ENCODE results near the gene YWHAB.
"Not testable (repeated sequence)": the region's sequence is repeated elsewhere in the genome, so short reads cannot be mapped to it uniquely, and the experiment has no call there.

Gene YWHAB

DNA sequence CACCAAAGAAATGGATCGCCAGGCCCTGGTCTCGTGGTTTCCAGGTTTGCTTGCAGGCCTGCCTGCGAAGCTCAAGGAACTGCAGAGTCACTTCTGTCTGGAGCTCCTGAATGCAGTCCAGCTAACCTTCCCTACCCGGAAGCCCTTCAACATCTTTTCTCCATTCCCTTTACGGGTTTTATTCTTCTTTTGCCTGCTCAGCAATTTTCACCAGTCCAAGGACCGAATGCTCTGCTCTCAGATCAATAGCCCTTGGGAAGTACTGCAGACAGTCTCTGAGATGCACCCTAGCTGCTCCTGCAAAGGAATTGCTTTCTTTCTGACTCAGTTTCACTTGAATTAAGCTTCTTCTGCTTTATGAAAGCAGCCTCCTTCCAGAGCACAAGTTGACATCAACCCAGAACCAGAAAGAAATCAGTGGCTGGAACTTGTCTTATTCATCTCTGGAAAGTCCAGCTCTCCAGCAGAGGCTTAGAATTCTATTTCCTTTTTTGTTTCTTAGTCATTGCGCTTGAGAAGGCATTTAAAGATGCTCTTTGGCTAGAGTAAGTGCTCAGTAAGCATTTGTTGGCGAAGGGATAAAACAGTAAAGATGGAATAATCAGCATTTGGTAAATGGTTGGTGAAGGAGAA is 18.7 kb upstream of the YWHAB start:
- DNase-seq (ENCODE audit: low read depth): no peak

DNA sequence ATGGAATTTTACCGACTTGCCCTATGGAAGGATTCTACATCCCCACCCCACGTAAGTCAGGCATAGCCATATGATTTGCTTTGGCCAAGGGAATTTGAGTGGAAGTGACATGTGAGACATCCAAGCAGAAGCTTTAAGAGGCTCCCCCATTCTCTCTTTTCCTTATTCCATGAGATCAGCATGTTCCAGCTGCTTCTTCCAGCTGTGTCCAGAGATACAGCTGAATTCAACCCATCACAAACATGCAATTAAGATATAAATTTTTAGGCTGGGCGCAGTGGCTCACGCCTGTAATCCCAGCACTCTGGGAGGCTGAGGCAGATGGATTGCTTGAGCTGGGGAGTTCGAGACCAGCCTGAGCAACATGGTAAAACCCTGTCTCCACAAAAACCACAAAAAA is 16.0 kb upstream of the YWHAB start:
- DNase-seq (ENCODE audit: low read depth): no peak

DNA sequence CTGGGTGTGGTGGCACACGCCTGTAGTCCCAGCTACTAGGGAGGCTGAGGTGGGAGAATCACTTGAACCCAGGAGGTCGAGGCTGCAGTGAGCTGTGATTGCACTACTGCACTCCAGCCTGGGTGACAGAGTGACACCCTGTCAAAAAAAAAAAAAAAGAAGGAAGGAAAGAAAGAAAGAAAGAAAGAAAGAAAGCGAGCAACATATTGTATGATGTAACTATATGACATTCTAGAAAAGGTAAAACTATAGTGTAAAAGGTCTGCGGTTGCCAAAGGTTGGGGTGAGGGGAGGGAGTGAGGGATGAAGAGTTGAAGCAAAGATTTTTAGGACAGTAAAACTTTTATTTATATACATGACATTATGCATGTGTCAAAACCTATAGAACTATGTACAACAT is 3.1 kb upstream of the YWHAB start:
- not testable (repeated sequence) for DNase-seq (ENCODE audit: low read depth)

DNA sequence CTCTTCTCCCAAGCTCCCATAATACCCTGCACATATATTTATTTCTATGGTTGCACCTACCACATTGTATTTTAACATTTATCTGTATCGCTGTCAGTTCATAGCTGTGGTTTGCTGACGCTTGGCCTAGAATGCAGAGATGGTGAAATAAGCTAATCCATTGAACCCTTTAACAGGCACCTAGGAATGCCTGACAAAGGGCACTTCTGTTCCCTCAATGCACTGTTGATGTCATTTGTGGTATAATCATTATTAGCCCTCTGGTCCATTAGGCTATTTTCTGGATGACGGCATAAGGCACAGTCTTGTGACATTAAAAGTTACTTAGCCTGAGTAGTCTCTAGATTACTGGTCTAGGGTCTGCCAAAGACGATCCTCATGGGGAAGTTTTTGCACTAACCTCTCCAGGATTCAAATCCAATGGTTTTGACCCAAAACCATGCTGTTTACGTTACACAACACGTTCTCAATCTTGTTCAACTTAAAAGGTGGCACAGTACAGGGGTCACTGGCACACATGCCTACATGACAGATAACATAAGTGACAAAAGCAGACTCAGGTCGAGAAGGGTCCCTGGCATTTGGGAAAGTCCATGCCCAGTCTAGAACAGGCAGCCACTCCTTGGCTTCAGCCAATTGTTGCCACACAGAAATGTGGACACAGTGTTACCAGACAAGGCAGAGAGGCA is 2.1 kb upstream of the YWHAB start:
- peak; percentile 78 for DNase-seq (ENCODE audit: low read depth)

DNA sequence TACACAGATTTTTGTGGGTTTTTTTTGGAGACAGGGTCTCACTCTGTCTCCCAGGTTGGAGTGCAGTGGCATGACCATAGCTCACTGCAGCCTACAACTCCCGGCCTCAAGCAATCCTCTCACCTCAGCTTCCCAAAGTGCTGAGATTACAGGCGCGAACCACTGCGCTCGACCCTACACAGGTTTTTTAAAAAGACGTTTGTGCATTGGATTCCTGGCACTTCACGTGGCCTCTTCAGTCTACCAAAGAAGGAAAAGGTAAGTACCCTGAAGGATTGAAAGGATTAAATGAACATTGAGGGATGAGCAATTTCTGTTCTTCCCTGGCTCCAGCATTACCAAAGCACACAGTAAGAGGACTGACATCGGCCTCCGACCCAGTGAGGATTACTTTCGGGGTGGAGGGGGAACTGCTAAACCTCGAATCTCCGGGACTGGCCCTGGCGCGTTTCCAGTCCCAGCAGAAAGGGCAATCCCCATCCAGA is 556 bp upstream of the YWHAB start:
- no peak for DNase-seq (ENCODE audit: low read depth)

DNA sequence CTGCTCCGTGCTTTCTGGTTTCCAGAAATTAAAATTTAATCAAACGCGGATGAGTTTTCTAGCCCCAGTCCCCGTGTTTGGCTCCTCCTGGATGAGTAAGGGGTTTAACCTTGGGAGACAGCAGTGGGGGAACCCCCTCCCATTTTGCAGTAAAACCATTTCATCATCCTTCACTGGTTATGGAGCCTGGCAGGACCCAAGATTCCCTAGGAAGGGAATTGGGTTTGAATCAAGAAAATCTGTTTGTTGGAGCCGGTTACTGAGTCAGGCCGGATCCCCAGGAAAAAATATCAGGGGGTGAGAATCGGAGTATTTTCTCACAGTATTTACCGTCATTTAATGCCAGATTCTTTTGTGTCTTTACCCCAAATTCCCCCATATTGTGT is 754 bp downstream of the YWHAB start:
- no peak for DNase-seq (ENCODE audit: low read depth)

DNA sequence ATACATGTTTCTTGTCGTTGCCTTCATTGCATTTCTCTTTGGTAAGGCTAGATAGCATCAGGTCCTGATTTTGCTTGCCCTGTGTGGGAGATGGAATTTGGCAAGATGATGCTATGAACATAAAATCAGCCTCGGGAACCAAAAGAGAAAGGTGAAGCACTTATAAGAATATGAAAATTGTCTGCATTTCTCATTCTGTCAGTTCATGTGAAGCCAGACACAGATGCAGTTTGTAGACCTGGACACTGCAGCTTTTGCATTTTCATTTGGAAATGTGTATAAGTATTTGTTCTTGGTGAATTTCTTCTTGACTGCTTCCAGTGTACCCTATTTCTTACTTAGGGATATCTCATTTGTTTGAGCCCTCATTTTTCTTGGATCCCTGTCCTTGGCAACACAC is 1.3 kb downstream of the YWHAB start:
- no peak for DNase-seq (ENCODE audit: low read depth)

DNA sequence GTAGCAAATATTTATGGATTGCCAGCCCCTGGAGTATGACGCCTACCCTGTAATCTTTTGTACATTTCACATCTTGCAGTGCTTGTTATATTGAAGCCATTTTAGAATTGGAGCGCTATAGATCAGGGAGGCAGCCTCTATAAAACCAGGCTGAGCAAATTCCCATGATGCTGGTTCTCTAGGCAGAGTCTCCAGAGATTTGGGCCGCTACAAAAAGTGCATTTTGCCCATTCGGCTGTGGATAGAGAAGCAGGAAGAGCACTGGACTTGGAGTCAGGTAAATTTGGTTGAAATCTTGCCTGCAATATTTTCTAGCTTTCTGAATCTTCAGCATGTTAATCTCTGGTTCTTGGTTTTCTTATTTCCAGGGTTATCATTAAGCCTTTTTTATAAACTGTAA is 2.0 kb downstream of the YWHAB start:
- no peak for DNase-seq (ENCODE audit: low read depth)

DNA sequence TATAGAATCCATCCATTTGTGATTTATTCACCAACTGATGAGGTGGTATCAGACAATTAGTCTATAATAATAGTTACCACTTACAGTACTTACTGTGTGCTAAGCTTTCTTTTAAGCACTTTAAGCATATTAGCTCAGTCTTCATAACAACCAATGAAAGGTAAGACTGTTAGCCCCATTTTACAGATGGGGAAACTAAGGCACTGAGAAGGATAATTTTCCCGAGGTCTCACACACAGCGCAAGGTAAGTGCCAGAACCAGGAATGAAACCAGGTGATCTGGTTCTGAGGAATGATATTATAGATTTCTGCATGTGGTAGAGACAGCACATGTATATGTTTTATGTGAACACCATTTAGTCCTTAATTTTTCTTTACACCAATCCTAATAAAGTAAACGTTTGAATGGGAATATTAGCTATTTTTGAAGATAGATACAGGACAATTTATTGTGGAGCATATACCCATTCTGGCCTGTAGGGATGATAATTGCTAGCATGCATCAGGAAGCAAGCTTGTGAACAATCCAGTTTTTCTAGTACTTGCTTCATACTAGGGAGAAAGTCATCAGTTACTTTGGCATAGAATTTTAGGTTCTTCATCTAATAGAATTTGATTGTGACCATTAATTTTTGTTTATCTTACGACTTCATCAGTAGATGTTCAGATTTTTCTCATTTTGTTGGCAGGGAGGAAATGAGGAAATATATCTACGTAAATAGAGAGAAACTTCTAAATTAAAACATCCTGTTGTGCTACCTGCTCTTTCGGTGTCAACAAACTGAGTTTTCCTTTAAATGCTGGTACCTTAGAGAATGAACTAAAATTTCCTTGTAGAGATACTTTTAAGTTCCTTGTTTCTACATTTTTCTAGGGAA is 3.0 kb downstream of the YWHAB start:
- no peak for DNase-seq (ENCODE audit: low read depth)

DNA sequence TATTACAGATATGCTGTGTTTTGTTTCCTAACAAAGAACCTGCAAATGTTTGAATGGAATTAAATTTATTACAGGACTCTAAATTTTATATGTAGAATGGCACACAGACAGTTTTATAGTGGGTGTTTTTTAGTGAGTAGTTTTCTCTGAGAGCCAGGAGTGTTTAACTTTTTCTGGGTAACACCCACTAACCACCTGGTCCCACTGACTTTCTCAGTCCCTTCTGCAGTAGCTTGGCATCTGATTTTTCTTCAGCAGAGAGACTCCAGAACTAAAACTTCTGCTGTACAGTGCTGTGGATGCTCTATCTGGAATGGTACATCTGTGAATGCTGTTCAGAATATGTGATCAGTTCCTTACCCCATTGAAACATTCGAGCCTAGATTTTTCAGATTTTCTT is 6.3 kb downstream of the YWHAB start:
- no peak for DNase-seq (ENCODE audit: low read depth)

DNA sequence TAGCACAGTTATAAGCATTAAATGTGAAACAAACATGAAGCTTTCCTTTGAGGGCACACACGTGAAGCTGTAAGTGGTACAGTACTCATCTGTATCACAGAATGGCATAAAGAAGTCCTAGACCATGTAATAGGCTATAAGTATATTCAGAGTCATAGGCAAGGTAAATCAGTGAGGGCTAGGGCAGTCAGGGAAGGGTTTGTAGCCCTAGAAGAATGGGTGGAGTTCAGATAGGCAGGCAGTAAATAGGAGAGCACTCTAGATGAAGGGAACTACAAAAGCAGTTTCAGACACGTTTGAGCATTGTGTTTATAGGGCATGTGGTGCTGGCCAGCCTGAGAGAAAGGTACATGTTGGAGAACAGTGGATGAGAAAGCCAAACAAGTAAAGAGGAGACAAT is 9.5 kb downstream of the YWHAB start:
- no peak for DNase-seq (ENCODE audit: low read depth)

DNA sequence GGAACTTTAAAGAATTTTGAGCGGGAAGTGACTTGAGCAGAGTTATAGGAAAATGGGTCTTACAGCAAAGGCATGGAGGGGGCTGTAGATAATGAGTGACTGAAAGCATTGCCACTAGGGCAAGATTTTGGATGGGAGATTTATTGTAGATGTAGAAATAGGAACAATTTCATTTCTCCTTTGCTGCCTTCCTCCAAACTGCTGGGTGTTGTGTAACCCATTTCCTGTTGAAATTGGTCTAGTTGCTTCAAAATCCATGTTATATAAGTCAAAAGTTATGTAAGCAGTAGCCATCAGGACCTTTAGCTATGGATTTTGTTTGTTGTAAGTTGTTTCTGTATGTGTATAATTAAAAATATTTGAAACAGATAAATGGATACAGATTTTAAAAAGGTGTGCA is 11.1 kb downstream of the YWHAB start:
- DNase-seq (ENCODE audit: low read depth): peak; percentile 40

DNA sequence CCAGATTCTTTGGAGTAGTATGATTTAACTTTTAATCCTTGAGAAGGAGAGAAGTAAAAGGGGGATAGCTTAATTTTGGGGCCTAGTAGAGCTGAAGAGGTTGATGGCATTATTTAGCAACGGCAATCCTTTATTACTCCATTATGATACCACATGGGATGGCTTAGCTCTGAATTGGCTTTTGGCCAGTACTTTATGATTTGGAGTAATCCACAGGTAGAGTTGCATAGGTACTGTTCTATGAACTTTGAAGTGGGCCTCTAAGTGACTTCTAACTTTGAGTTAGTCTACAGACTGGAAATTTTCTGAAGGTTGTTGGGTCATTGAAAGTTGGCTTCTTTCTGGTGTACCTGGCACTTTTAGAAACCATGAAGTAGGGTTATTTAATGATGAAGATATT is 11.6 kb downstream of the YWHAB start:
- DNase-seq (ENCODE audit: low read depth): no peak

DNA sequence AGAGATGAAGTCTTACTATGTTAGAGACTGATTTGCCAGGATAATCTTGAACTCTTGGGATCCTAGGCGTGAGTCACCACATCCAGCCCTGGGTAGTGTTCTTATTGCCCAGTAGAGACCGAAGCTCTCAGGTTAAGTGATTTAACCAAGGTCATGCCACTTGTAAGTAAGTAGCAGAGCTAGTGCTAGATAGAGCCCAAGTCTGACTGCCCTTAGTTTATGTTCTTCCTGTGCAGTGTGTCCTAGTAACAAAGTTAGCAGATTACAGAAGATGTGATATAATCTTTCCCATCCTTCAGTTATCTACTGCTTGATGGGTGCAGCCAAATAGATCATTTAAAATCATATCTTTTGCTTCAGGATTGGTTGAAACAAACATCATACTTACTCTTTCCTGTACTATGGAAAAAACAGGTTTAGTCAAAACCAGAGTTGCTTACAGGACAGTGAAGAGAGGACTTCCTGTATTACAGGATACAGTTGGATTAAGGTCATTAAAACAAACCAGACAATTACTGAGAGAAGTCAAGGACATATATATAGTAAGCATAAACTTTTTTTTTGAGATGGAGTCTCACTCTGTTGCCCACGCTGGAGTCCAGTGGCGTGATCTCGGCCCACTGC is 14.8 kb downstream of the YWHAB start:
- peak; percentile 32 for DNase-seq (ENCODE audit: low read depth)

DNA sequence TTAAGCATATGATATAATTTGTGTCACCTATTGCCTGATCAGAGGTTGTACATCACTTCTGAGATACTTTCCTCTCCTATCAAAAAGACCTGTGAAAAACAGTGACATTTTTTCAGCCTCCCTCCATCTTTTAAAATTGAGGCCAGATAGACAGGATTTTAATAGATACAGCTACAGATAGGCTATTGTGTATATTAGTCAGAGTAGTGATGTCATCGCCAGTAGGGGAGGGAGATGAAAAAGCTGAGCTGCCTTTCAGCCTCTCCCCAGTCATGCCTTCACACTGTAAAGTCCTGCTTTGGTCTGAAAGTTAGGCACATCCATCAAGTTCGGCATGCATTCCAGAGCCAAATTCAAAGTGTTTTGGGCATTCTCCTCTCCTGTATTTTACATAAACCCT is 16.5 kb downstream of the YWHAB start:
- peak; percentile 53 for DNase-seq (ENCODE audit: low read depth)

DNA sequence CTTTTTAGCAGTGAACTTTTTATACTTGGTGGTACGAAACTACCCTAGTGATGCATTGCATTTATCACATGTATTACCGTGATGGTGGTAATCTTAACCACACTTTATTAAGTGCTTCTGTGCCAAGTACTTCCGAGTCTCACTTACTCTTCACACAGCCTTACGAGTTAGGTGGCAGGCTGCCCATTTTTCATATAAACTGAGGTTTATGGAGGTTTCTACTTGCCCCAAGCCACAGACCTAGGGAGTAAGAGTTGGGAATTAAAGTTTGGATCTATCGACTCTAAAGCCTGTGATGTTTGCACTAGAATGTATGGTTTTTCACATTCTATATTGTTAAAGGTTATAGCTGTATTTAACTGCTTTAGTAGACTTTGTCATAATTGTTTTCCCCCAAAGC is 18.9 kb downstream of the YWHAB start:
- DNase-seq (ENCODE audit: low read depth): no peak

DNA sequence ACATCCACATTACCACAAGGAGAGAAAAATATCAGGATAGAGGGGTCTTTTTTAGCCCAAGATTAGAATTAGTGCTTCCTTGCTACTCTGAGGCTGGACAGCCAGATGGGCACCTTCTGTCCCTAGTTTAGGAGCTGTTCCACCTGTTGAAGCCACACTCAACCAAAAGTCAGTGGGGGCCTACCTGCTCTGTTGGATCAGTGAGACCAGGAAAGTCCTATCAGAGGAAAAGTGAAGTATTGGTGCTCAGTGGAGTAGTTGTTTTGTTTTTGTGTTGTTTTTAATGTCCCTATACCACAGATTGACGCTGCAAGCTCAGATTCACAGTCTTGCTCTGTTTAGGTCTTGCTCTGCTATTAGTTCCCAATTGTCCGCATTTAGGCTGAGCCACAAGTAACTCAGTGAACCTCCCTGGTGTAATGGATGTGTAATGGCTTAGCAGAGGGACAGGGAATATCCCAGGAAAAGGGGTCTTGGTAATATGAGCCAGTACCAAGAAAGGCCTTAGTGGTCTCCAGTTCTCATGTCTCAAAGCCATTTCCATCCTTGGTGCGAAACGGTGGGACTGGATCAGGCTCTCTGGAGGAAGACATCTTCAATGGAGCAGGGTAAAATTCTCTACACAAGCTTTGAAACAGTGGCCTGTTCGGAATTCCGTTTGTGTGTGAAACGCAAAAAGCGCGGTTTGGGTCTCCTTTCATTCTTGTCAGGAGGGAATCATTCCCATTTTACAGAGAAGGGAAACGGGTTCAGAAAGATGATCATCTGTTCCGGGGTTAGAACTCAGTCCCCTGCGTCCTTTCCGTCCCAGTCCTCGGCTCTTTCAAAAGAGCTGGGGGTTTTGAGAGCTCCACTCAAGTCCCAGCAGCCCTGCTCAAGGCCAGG is 23.7 kb downstream of the YWHAB start:
- DNase-seq (ENCODE audit: low read depth): no peak

DNA sequence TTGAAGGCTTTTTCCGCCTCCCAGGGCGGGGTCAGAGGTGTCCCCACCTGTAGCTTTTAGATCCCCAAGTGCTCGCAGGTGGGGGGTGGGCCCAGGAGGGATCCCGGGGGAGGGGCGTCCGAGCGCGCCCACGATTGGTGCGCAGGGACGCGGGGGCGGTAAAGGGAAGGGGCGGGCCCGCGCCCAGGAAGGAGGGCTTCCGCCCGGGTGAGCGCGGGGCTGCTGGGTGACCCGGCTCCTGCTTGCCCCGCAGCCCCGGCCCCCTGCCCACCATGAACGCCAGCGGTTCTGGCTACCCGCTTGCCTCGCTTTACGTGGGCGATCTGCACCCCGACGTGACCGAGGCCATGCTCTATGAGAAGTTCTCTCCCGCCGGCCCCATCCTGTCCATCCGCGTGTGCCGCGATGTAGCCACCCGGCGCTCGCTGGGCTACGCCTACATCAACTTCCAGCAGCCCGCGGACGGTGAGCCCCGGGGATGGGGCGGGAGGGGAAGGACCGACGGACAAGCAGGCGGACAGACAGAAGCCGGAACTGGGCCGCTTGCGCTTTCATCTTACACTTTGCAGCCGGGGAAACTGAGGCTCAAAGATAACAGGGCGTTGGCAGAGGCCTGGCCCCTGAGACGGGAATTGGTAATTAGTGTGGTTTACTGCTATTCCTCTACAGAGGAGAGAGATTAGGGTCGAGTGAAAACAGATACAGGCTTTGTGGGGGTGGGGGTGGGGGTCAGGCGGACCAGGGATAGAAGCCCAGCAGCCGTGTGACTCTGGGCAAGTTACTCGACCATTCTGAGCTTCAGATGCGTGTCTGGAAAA is 24.6 kb downstream of the YWHAB start, which contains the start of gene PABPC1L:
TSS of gene PABPC1L (plus strand) at position 189 of the 818 bp plus-strand sequence. CDS start at position 273, 84 bp downstream.
- peak; percentile 67 for DNase-seq (ENCODE audit: low read depth)

DNA sequence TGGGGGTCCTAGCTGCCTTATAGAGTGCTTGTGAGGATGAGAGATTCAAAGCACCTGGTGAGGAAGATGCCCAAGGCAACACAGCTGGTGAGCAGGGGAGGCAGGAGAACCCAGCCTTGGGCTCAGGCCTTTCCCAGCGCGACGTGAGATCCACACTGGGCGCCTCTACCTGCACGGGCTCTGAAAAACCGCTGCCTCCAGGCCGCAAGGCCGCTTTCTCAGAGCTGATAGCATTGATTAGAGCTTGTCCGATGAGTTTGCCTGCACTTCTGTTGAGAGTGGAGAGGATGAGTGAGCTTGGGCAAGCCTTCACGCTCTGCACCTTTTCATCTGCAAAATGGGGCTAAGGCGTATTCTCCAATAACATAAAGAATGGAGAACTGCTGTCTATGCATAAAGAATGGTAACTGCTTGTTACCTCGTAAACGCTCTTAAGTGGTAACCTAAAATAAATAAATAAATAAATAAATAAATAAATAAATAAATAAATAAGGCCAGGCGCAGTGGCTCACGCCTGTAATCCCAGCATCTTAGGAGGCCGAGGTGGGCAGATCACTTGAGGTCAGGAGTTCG is 25.3 kb downstream of the YWHAB start:
- no peak for DNase-seq (ENCODE audit: low read depth)

DNA sequence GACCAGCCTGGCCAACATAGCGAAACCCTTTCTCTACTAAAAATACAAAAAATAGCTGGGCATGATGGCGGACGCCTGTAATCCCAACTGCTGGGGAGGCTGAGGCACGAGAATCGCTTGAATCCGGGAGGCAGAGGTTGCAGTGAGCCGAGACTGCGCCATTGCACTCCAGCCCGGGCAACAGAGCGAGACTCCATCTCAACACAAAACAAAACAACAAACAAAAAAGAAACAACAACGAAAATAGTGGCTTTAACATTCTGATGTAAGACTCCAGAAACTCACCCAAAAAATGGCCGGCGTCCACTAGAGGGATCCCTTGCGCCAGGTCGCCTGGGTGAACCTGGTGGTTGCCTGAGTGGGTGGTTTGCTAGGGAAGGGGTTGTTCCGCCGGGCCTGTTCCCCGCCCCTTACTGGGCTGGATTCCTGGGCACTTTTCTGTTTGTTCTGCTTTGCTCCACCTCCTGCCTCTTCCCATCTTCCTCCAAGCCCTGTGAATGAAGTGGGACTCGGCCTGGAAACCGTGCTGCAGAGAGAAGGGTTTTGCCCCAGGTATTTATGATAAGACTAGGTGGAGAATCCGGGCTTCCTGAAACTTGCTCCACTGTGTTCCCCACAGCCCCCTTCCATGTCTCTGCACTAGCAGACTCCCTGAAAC is 25.9 kb downstream of the YWHAB start:
- DNase-seq (ENCODE audit: low read depth): peak; percentile 75
